Cardiac muscle cell (in vitro differentiated cells and primary cell): Measurements from ENCODE around the gene GSG1L. TPM values are rescaled to one million over a fixed set of nuclear protein-coding genes. Genes with fewer than 3 reads are reported as not detected.

Experiments used
- DNase-seq, 2 donors: peaks; one replicate each; pipeline versions ENCODE4 v3.0.0 to v3.0.0-alpha.2; 2010 to 2017; ENCODE audit warnings: low read depth in 1 of 2, low spot score in 1 of 2
- H3K27ac ChIP-seq: fragments of 200-600 bp; sonication (generic); 2 replicates; pipeline ENCODE4 v1.5.1; 2016
- H3K27me3 ChIP-seq: fragments of 200-600 bp; sonication (generic); 2 replicates; pipeline ENCODE4 v1.6.0; 2016; ENCODE audit warnings: control low read depth
- H3K36me3 ChIP-seq: fragments of 200-600 bp; sonication (generic); 2 replicates; pipeline ENCODE4 v1.5.1; 2016; ENCODE audit warnings: control low read depth
- H3K4me1 ChIP-seq: fragments of 200-600 bp; sonication (generic); 2 replicates; pipeline ENCODE4 v1.8.1; 2017; ENCODE audit warnings: low read depth, mild to moderate bottlenecking, mixed run types
- H3K4me3 ChIP-seq: fragments of 200-600 bp; sonication (generic); 2 replicates; pipeline ENCODE4 v1.5.1; 2016; ENCODE audit warnings: mild to moderate bottlenecking
- H3K9me3 ChIP-seq: fragments of 200-600 bp; sonication (generic); 2 replicates; pipeline ENCODE4 v1.5.1; 2017; ENCODE audit warnings: low read depth, mild to moderate bottlenecking, control low read depth
- CTCF ChIP-seq: IDR thresholded peaks from 2 replicates; pipeline ENCODE4 v1.5.1; 2012; ENCODE audit warnings: low read depth, mild to moderate bottlenecking, low read length
- polyA plus RNA-seq: library from polyadenylated mRNA; unstranded; fragments of >200 nt; fragmentation: Nextera tagmentation; extraction: Ambion mirVana; gene quantifications from 2 replicates; pipeline ENCODE4 v1.2.1, GENCODE V29; 2016
- total RNA-seq: library from RNA; depleted of rRNA; stranded (reverse); fragments of >200 nt; gene quantifications from 2 replicates; pipeline ENCODE4 v1.2.3, GENCODE V29; 2016

GSG1L gene
- total and polyA plus RNA-seq, 2 experiments from 2014 or later = not detected

GRCh38 chr16:27753563-27753962 lies 310.0 kb downstream of the GSG1L start:
- H3K27me3 ChIP-seq = no peaks in the 10 kb centered on the region
- H3K4me3 ChIP-seq = no peak overlapping the region
- no peak for DNase-seq
- H3K36me3 ChIP-seq = no peaks in the 10 kb centered on the region
- H3K27ac ChIP-seq = no peak overlapping the region
- TF ChIP-seq CTCF = no peak
- no peaks in the 10 kb centered on the region for H3K9me3 ChIP-seq
- peaks cover 2% of the 10 kb centered on the region for H3K4me1 ChIP-seq

- H3K4me3 ChIP-seq = no peak overlapping the region
- no peak overlapping the region for H3K27ac ChIP-seq
- no peaks in the 10 kb centered on the region for H3K9me3 ChIP-seq
- DNase-seq = no peak
- no peaks in the 10 kb centered on the region for H3K36me3 ChIP-seq
- H3K4me1 ChIP-seq = peaks cover 2% of the 10 kb centered on the region
- no peak for TF ChIP-seq CTCF
- H3K27me3 ChIP-seq = no peaks in the 10 kb centered on the region
Measured at GRCh38 chr16:27752241-27752640, 311.3 kb downstream of the GSG1L start.

- DNase-seq = no peak
- H3K4me3 ChIP-seq = no peak overlapping the region
- H3K9me3 ChIP-seq = no peaks in the 10 kb centered on the region
- TF ChIP-seq CTCF = no peak
- H3K36me3 ChIP-seq = no peaks in the 10 kb centered on the region
- peaks cover 2% of the 10 kb centered on the region for H3K4me1 ChIP-seq
- no peaks in the 10 kb centered on the region for H3K27me3 ChIP-seq
- no peak overlapping the region for H3K27ac ChIP-seq
Measured at GRCh38 chr16:27751676-27752075, 311.8 kb downstream of the GSG1L start.

- no peak for TF ChIP-seq CTCF
- Histone ChIP-seq H3K4me3 (no peak overlapping the region), H3K4me1 (peaks cover 2% of the 10 kb centered on the region), H3K27me3 (no peaks in the 10 kb centered on the region), H3K36me3 (no peaks in the 10 kb centered on the region), H3K27ac (no peak overlapping the region), H3K9me3 (no peaks in the 10 kb centered on the region)
- DNase-seq = no peak
Measured at GRCh38 chr16:27751233-27751632, 312.3 kb downstream of the GSG1L start.

GRCh38 chr16:27749946-27750345 lies 313.6 kb downstream of the GSG1L start:
- DNase-seq = no peak
- Histone ChIP-seq H3K27me3 (no peaks in the 10 kb centered on the region), H3K4me1 (peaks cover 2% of the 10 kb centered on the region), H3K9me3 (no peaks in the 10 kb centered on the region), H3K4me3 (no peak overlapping the region), H3K36me3 (no peaks in the 10 kb centered on the region), H3K27ac (no peak overlapping the region)
- TF ChIP-seq CTCF = no peak

GRCh38 chr16:27749547-27749875 lies 314.0 kb downstream of the GSG1L start:
- Histone ChIP-seq H3K9me3 (no peaks in the 10 kb centered on the region), H3K4me3 (no peak overlapping the region), H3K4me1 (peaks cover 2% of the 10 kb centered on the region), H3K27ac (no peak overlapping the region), H3K27me3 (no peaks in the 10 kb centered on the region), H3K36me3 (no peaks in the 10 kb centered on the region)
- no peak for TF ChIP-seq CTCF
- no peak for DNase-seq
